GM12875 (cell line): ENCODE measurements around the gene KLK1.

Source experiments
- H3K4me3 ChIP-seq: one replicate; pipeline ENCODE4 v1.5.1; 2011; ENCODE audit warnings: low read depth, low read length, control low read depth
- CTCF ChIP-seq: IDR thresholded peaks from 2 replicates; pipeline ENCODE4 v1.5.1; 2011; ENCODE audit warnings: low read depth, mild to moderate bottlenecking, control low read depth, inconsistent platforms, low read length, moderate library complexity, borderline replicate concordance; ENCODE audit not compliant: insufficient read depth

KLK1 gene

DNA sequence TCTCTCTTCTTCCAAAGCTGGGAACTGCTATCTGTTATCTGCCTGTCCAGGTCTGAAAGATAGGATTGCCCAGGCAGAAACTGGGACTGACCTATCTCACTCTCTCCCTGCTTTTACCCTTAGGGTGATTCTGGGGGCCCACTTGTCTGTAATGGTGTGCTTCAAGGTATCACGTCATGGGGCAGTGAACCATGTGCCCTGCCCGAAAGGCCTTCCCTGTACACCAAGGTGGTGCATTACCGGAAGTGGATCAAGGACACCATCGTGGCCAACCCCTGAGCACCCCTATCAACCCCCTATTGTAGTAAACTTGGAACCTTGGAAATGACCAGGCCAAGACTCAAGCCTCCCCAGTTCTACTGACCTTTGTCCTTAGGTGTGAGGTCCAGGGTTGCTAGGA lies 36.3 kb upstream of the KLK1 start:
- TF ChIP-seq CTCF, result no peak
- H3K4me3 ChIP-seq, result no peak overlapping the region

DNA sequence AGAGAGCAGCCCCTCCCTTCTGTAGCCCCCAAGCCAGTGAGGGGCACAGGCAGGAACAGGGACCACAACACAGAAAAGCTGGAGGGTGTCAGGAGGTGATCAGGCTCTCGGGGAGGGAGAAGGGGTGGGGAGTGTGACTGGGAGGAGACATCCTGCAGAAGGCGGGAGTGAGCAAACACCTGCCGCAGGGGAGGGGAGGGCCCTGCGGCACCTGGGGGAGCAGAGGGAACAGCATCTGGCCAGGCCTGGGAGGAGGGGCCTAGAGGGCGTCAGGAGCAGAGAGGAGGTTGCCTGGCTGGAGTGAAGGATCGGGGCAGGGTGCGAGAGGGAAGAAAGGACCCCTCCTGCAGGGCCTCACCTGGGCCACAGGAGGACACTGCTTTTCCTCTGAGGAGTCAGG lies 35.3 kb upstream of the KLK1 start:
- no peak overlapping the region for H3K4me3 ChIP-seq
- TF ChIP-seq CTCF, result no peak

GRCh38 chr19:50857366-50857765 lies 33.8 kb upstream of the KLK1 start:
- no peak for TF ChIP-seq CTCF
- no peak overlapping the region for H3K4me3 ChIP-seq

- no peak for TF ChIP-seq CTCF
- no peak within 1 kb of the TSS for H3K4me3 ChIP-seq
Measured at GRCh38 chr19:50854636-50855410, 31.2 kb upstream of the KLK1 start, which contains the start of gene KLK3. KLK3 (plus strand) TSS chr19:50854915; CDS start chr19:50854956, 41 bp downstream.

DNA sequence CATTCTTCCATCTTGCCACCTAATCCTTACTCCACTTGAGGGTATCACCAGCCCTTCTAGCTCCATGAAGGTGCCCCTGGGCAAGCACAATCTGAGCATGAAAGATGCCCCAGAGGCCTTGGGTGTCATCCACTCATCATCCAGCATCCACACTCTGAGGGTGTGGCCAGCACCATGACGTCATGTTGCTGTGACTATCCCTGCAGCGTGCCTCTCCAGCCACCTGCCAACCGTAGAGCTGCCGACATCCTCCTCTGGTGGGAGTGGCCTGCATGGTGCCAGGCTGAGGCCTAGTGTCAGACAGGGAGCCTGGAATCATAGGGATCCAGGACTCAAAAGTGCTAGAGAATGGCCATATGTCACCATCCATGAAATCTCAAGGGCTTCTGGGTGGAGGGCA lies 28.0 kb upstream of the KLK1 start:
- H3K4me3 ChIP-seq, result no peak overlapping the region
- TF ChIP-seq CTCF, result no peak

GRCh38 chr19:50850738-50851137 lies 27.2 kb upstream of the KLK1 start:
- H3K4me3 ChIP-seq, result no peak overlapping the region
- no peak for TF ChIP-seq CTCF

DNA sequence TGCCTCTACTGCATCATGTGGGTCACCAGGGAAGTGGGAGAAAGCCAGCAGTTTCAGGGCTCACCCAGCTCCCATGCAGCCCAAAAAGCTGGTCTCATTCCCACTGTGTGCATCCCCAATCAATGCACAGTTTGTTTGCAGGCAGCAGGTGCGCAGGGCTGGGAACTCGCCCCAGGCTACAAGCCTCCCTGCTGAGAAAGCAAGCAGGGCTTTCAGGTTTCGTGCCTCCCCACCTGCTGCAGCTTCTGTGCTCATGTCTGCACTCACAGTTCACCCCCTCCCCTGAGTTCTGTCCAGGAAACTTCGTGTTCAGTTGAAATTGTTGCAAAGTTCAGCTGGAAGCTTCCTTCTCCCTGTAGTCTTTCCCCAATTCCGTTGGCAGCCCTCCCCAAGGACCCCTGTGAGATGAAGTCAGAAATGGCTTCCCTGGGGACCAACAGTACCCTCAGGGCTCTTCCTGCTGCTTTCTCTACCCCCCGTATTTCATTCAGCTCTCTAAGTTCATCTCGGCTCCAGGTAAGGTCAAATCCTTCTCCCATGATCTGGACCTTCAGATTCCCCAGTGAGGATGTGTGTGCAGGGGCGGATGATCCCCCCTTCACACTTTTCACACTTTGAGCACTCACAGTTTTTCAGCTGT lies 20.8 kb upstream of the KLK1 start:
- no peak overlapping the region for H3K4me3 ChIP-seq
- no peak for TF ChIP-seq CTCF
